GM12891 (cell line): ENCODE data around the gene FAM168A.
A peak's percentile ranks its signal among the peaks of the same experiment; 100 is the strongest.

Experiments used
- DNase-seq: peaks from one replicate; pipeline ENCODE4 v3.0.0; 2011; ENCODE audit warnings: low spot score; ENCODE audit not compliant: insufficient read length
- FAIRE-seq: peaks from 2 replicates; lab custom pipeline; 2011; peaks lifted over from hg19 to GRCh38; lab: Jason Lieb, UNC
- PAX5 ChIP-seq: IDR thresholded peaks from 2 replicates; pipeline ENCODE4 v1.6.1; 2011; ENCODE audit warnings: low read length, moderate library complexity, mild to moderate bottlenecking; ENCODE audit not compliant: insufficient read depth, severe bottlenecking
- POLR2A ChIP-seq: IDR thresholded peaks from 2 replicates; pipeline ENCODE4 v1.6.1; 2011; ENCODE audit warnings: low read depth, low read length, control low read depth
- POLR2AphosphoS5 ChIP-seq: IDR thresholded peaks from 2 replicates; pipeline ENCODE4 v1.6.1; 2011; ENCODE audit warnings: low read depth, low read length, control low read depth
- POU2F2 ChIP-seq: IDR thresholded peaks from 2 replicates; pipeline ENCODE4 v1.6.1; 2011; ENCODE audit warnings: low read depth, mild to moderate bottlenecking, control low read depth, low read length, moderate library complexity
- SPI1 ChIP-seq: IDR thresholded peaks from 2 replicates; pipeline ENCODE4 v1.6.1; 2011; ENCODE audit warnings: low read depth, low read length, control low read depth
- TAF1 ChIP-seq: IDR thresholded peaks from 2 replicates; pipeline ENCODE4 v1.6.1; 2011; ENCODE audit warnings: low read depth, low read length, control low read depth

Gene FAM168A

DNA sequence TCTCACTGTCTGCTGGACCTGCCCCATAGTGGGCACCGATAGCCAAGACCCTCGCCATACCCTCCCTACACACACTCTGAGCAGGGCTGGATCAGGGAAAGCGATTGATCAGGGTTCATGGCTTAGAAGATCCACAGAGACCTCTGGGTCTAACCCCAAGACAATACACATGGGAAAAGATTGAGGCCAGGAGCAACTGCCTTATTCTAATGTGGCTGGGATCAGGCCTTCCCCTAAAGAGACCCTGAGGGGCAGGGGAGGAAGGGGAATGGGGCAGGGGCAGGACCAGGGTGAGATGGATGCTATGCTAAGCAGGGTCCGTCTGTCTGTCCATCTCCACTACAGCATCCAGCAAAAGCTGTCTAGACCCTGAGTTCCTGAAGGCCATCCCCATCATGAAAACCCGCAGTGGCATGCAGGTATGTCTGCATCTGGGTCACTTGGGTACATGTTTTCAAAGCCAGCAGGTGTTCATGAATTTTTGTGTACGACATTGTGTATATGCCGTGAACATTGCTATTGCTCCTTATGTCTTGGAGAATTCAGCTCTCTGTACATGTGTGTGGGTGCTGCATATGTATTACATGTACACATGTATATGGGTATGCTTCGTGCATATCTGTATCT, 237.1 kb downstream of the FAM168A start:
- TF ChIP-seq POU2F2 (no peak), POLR2AphosphoS5 (no peak), TAF1 (no peak), POLR2A (no peak)
- FAIRE-seq: peak; percentile 52
- DNase-seq: no peak

DNA sequence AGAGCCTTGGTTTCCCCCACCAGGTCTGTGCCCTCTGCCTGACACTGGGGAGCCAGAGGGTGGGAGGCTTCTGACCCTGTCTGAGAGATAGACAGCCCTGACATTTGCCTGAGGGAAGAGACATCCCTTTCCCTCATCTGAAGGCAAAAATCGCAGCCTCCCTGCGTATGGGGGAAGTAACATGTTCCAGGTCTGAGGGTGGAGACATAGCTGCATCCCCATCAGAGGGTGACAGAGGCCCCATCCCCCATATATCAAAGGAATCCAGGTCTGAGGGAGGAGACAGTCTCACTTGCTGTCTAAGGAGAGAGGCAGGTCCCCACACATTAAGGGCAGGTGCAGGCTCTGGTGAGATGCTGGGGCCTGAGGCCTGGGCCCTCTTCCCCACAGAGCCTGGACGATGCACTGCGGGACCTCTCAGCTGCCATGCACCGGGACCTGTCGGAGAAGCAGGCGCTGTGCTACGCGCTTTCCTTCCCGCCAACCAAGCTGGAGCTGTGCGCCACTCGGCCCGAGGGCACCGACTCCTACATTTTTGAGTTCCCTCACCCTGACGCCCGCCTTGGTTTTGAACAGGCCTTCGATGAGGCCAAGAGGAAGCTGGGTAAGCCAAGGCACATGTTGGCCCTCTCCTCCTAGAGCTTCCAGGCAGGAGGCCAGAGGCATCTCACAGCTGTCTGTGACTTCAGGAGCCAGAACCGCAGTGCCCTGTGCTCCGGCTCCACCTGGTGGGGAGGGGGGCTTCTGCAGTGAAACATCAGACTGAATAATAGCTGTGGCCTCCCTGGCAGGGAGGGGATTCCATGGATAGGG, 237.8 kb downstream of the FAM168A start:
- DNase-seq: peak; percentile 70
- TF ChIP-seq SPI1 (no peak), POLR2A (no peak), TAF1 (no peak), POLR2AphosphoS5 (no peak)
- FAIRE-seq: no peak

DNA sequence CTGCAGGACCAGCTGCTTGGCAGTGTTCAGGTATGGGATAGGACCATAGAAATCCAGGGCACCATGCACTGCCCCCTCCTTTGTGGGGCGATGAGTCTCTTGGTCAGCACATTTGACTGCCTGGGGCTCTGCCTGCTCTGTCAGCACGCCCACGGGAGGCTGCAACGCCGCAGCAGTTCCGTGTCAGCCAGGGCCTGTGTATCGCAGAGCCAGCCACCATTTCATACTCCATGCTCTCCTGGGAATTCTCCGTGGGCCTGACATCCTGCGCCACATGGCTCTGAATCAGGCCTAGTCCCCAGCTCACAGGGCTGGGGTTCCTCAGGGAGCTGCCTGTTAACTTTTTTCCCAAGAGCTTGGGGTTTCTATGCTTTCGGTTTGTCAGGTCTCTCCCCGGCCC, 238.6 kb downstream of the FAM168A start:
- no peak for DNase-seq

DNA sequence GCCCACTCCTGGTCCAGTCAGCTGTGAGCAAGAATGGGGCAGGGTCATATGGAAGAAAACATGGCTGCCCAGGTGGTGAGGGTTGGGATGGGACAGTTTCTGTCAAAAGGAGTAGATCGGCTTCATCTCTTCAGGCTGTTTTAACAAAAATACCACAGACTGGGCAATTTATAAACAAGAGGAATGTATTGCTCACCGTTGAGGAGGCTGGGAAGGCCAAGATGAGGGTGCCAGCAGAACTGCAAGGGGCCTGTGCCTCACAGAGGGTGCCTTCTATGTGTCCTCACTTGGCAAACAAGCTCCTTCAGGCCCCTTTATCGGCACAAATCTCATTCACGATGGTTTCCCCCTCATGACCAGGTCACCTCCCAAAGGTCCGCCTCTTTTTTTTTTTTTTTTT, 239.8 kb downstream of the FAM168A start:
- FAIRE-seq (no peak), DNase-seq (no peak)
- TF ChIP-seq POU2F2 (no peak), POLR2AphosphoS5 (no peak), PAX5 (no peak), SPI1 (no peak), POLR2A (no peak), TAF1 (no peak)

More for the DNA sequence above, 238.6 kb downstream of the FAM168A start:
- no peak for FAIRE-seq
- TF ChIP-seq TAF1 (no peak), POU2F2 (no peak), PAX5 (no peak), SPI1 (no peak)

DNA sequence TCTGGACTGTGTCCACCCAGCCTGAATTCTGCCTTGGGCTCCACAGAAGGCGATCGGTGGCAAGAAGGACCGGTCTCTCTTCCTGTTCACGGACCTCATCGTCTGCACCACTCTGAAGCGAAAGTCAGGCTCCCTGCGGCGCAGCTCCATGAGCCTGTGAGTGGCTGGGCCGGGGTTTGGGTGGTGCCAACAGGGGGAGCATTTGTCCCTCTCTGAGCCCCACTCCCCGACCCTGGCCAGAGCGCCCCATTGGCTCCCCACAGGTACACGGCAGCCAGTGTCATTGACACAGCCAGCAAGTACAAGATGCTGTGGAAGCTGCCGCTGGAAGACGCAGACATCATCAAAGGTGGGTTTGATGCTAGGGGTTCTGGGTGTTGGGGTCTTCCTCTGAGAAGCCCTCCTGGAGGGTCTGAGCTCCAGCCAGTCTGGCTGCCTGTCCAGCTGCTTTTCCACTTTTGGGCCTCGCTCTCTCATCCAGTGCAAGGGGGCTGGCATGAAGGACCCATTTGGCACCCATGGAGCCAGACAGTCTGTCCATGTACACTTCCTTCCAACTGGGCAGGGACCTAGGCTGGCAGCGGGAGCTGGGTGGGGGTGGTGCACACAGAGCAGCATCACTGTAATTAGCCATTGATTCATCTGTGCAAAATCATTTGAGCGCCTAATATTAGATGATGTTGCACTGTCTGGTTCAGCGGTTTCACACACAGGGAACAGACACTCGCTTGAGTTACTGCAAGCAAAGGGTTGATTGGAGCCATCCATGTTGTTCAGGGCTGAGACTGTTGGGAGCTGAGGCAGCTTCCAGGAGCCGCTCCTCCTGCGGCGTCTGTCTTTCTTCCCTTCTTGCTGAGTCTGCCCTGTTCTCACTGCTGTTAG, 240.7 kb downstream of the FAM168A start:
- TF ChIP-seq POU2F2: no peak
- no peak for TF ChIP-seq SPI1
- TF ChIP-seq TAF1: no peak
- no peak for TF ChIP-seq POLR2A
- TF ChIP-seq PAX5: no peak
- no peak for TF ChIP-seq POLR2AphosphoS5
- FAIRE-seq (no peak), DNase-seq (no peak)

DNA sequence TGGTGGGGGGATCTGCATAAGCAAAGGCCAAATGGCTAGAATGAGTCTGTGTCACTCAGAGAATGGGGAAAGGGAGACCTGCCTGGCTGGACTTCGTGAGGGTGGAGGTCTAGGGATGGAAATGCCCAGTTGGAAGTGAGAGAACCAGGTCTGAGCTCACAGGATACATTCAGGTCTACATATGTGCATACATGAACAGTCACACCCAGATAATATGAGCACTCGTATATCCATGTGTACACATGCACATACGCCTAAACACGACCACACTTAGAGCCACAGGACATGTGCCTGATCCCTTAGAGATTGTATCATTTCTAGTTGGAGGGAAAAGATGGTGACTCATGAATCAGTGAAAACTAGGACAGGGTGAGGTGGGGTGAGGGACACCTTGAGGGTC, 242.8 kb downstream of the FAM168A start:
- TF ChIP-seq PAX5 (no peak), TAF1 (no peak), POU2F2 (no peak), SPI1 (no peak), POLR2AphosphoS5 (no peak), POLR2A (no peak)
- FAIRE-seq (no peak), DNase-seq (no peak)

DNA sequence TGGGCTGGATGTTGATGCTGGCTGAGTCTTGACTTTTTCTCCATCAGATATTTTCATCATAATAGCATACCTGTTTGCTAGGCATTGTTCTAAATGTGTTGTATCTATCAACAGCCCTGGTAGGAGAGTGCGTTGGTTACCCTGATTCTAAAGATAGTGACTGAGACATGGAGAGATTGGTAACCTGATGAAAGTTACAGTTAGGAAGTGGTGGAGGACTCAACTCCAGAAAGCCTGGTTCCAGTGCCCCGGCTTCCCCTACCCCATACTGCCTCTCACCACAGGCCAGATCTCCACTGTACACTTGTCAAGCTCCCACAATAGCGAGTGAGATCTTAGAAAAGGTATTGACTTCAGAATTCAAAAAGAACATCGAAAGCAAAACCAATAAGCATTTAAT, 244.5 kb downstream of the FAM168A start:
- DNase-seq (no peak), FAIRE-seq (no peak)
- no peak for TF ChIP-seq PAX5
- no peak for TF ChIP-seq POU2F2
- no peak for TF ChIP-seq TAF1
- TF ChIP-seq POLR2AphosphoS5: no peak
- no peak for TF ChIP-seq POLR2A
- no peak for TF ChIP-seq SPI1

DNA sequence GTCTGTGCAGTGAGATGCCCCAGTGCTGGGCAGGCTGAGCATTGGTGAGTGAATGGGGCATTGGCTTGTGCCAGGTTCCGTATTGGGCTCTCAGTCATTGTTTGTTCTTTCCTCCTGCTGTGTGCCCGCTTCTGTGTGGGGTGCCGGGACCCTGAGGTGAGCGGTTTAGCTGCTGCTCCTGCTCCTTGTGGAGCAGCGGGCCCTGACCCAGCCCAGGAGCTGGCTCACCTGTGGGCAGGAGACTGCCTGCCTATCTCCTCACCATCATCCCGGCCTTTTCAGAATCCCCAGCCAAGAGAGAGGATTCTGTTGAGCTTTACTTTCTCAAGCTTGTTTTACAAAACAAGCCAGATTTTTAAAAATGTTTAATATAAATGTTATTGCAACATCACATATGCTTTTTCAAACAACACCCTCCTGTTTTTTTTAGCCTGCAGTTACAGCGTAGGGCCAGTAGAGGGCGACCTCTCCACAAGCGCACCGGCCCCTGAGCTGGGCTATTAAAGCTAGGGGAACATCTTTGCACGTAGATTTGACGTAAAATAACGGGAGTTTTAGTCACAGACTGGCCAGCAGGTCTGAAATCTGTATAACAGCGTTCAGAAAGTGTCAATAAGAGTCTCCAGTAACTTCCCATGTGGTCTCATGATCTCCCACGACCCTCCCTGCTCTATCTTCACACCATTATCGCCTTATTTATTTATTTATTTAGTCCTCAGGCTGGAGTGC, 246.8 kb downstream of the FAM168A start:
- FAIRE-seq (peak; percentile 85), DNase-seq (peak; percentile 82)
- TF ChIP-seq SPI1: no peak
- no peak for TF ChIP-seq TAF1
- TF ChIP-seq POLR2AphosphoS5: no peak
- TF ChIP-seq POU2F2: no peak
- TF ChIP-seq POLR2A: no peak
- TF ChIP-seq PAX5: no peak
